CD4-positive, alpha-beta T cell treated with Interleukin-21 for 1 hour (primary cell): ENCODE data around the gene RBM14.
"Not testable (repeated sequence)": the region's sequence is repeated elsewhere in the genome, so short reads cannot be mapped to it uniquely, and the experiment has no call there.

Experiments
- DNase-seq: peaks from one replicate; pipeline ENCODE4 v3.0.0-alpha.2; 2020

The RBM14 gene

GRCh38 chr11:66638177-66639065, 22.0 kb downstream of the RBM14 start, which contains the start of gene RBM4:
Gene RBM4 (plus strand): TSS chr11:66638703. CDS start chr11:66639712, 1,009 bp downstream.
- peak; percentile 99 for DNase-seq

- peak; percentile 65 for DNase-seq
Observed at GRCh38 chr11:66639066-66639813, 22.8 kb downstream of the RBM14 start.

GRCh38 chr11:66639814-66640340, 23.4 kb downstream of the RBM14 start:
- DNase-seq, result not testable (repeated sequence)

GRCh38 chr11:66641834-66642233, 25.4 kb downstream of the RBM14 start:
- no peak for DNase-seq

- no peak for DNase-seq
Observed at GRCh38 chr11:66643745-66644437, 27.5 kb downstream of the RBM14 start.

- no peak for DNase-seq
Observed at GRCh38 chr11:66646828-66647227, 30.4 kb downstream of the RBM14 start.

- DNase-seq, result no peak
Observed at GRCh38 chr11:66649903-66650302, 33.5 kb downstream of the RBM14 start.

- no peak for DNase-seq
Observed at GRCh38 chr11:66651016-66651415, 34.6 kb downstream of the RBM14 start.

GRCh38 chr11:66652651-66653050, 36.2 kb downstream of the RBM14 start:
- DNase-seq, result no peak

- no peak for DNase-seq
Observed at GRCh38 chr11:66653123-66653522, 36.7 kb downstream of the RBM14 start.

GRCh38 chr11:66659763-66660162, 43.3 kb downstream of the RBM14 start:
- DNase-seq, result no peak

- DNase-seq, result no peak
Observed at GRCh38 chr11:66663741-66664296, 47.4 kb downstream of the RBM14 start.

- no peak for DNase-seq
Observed at GRCh38 chr11:66665369-66665768, 48.9 kb downstream of the RBM14 start.

- DNase-seq, result no peak
Observed at GRCh38 chr11:66670816-66671215, 54.4 kb downstream of the RBM14 start.

GRCh38 chr11:66674964-66675602, 58.7 kb downstream of the RBM14 start:
- no peak for DNase-seq

GRCh38 chr11:66676282-66676919, 60.0 kb downstream of the RBM14 start:
- DNase-seq, result no peak
